ENCODE measurements around the gene SRSF4.
"Not testable (repeated sequence)": the region's sequence is repeated elsewhere in the genome, so short reads cannot be mapped to it uniquely, and the experiment has no call there.

SRSF4 gene

DNA sequence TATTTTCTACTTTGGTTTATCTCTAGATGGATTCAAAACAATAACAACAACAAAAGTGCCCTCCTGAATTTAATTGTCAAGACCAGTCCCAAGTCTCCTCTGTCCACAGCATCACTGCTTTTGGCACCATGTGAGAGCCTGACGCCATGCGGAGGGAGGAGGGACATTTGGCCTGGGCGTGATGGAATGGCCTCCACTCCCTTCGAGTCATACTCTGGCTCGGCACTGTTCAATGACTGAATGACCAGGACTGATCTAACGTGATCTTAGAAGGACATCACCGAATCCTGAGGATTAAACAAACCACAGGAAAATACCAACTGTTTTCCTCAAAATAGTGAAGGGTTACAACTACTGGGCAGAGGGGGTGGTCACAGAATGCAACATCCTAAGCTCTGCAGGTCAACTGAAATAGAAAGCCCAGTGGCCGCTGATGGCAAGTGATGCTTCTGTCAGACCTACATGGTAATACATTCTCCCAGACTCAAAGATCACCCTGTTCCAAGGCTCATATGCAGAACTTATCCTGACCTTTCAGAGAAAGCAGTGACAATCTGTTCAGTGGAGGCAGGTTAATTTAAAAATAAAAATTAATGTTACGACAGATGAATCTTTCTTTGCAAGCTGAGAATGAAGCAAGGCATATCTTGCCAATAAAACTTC, 19.1 kb downstream of the SRSF4 start:
- peak; percentile 23 for DNase-seq (ENCODE audit: low read depth)

DNA sequence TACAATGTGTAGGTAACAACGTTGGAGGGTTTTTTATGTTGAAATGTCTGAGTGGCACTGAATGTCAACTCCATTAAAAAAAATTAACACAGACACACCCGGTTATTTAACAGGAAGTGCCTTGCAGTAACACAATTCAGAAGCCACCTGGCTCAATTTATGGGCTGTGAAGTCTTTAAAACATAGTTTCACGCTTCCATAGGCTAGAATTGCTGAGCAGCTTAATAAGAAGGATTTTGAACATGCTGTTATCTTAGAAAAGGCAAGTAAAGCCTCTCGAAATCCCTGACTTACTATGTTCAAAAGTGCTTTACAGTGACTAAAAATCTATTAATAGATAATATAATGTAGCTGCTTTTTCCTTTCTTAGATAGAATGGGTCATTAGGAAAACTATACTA, 19.7 kb downstream of the SRSF4 start:
- no peak for DNase-seq (ENCODE audit: low read depth)

DNA sequence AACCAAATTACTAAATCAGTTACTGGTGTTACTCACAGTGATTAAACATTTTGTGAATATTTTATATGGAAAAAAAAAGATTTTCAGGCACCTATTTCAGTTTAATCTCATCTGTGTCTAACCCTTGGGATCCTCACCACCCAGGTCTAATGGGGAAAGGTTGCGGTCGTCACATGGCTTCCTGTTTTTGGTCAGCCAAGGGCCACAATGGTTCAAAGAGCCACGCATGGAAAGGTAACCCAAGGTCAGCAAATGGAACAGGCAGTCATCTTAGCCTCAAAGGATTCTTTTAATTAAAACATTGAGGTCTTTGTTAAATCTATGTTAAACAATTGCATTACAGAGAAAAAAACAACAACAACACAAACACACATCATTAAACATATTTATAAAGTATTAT, 21.9 kb downstream of the SRSF4 start:
- DNase-seq (ENCODE audit: low read depth): no peak

DNA sequence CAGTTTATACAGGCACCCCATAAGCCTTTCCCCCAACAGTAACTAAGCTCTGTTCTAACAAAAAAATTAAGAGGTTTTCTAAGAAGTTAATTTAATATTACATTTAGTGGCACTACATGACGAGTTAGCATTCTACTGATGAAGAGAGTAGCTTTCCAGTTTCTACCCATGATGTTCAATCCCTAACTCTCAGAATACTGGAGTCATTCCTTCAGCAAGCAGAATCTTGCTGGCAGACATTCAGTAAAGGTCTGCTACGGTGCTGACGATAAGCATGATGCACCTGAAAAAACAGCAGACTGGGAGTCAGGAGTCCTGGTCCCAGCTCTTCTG, 24.5 kb downstream of the SRSF4 start:
- no peak for DNase-seq (ENCODE audit: low read depth)

DNA sequence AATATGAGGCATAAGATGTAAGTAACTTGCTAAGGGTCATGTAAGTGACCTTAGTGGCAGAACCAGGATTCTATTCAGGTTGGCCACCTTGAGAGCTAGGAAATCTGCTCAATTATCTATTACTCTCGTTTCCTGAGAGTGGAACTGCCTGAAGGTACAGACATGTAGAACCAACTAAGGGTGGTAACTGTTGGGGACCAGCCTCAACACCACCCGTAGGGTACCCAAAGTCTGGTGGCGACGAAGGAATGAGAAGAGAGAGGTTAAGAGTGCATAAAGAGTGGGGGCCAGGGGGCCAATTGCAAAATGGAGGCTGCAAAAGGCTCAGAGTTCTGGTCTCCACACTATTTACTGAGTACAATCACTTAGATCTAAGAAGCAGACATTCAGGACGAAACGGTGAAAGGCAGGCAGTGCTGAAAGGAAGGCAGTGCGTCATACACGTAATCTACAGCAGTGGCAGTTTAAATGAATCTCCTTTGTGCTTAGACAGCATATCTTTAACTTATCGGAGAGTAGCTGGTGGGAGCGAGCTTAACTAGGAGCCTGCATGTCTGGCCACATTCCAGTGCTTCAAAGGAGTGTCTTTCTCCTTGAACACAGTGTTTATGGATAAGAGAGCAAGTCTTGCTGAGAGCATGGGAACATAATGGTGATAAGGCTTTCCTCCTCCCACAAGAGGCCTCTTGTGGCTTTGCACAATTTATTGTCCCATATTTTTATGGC, 25.0 kb downstream of the SRSF4 start:
- no peak for DNase-seq (ENCODE audit: low read depth)

DNA sequence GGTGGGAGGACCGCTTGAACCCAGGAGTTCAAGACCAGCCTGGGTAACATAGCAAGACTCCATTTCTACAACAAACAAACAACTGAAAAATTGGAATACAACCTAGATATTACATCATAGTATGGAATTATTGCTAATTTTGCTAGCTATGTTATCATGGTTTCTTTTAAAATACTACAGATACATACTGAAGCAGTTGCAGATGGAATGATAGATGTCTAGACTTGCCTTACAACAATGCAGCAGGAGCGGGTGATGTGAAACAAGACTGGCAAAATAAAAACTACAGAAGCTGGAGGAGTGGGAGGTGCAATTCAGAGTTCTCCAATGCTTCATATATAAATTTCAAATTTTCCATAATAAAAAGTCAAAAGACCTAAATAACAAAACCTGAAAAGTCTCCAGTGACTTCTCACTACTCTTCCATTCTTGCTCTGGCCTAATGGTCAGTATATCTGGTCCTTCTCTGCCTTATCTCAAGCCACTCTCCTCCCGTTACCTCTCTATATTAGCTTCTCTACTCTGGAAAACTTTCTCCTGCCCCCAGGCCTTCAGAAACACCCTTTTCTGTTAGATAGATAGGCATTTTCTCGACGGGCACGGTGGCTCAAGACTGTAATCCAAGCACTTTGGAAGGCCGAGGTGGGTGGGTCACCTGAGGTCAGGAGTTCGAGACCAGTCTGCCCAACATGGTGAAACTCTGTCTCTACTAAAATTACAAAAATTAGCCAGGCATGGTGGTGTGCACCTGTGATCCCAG, 29.5 kb downstream of the SRSF4 start:
- DNase-seq (ENCODE audit: low read depth): no peak

DNA sequence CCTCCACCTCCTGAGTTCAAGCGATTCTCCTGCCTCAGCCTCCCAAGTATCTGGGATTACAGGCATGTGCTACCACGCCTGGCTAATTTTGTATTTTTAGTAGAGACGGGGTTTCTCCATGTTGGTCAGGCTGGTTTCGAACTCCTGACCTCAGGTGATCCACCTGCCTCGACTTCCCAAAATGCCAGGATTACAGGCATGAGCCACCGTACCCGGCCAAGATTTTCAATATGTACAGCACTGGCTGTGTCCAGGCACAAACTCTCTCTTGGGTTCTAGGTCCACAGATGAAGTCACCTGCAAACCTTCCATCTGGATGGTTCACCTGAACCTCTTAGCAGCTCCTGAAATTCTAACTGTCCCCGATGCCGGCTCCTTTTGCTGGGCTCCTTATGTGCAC, 31.4 kb downstream of the SRSF4 start:
- DNase-seq (ENCODE audit: low read depth): not testable (repeated sequence)

DNA sequence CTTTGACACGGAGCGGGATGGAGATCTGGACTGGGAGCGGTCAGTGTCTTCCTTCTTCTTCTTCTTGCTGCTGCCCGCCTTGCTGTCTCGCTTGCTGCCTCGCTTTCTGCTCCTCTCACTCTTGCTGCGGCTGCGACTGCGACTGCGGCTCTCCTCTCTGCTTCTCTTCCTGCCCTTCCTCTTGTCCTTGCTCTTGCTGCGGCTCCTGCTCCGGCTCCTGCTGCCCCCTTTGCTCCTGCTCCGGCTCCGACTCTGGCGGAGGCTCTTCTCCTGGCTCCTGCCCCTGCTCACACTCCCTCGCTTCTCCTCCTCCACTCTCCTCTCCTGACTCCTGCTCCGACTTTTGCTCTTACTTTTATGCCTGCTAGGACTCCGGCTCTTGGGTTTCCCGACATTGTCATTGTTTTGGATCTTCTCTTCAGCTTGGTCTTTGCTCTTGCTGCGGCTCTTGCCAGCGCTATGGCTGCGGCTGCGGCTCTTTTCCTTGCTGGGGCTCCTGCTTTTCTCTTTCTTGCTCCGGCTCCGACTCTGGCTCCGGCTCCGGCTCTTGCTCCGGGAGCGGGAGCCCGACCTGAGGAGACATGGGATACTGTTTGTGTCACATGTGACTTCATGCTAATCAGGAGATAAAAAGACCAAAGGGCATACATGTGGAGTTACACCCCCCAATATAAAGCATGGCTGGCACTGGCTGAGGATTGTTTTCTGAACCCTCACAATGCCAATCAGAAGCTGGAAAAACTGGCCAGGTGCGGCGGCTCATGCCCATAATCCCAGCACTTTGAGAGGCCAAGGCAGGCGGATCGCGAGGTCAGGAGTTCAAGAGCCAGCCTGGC, 32.8 kb downstream of the SRSF4 start:
- no peak for DNase-seq (ENCODE audit: low read depth)

DNA sequence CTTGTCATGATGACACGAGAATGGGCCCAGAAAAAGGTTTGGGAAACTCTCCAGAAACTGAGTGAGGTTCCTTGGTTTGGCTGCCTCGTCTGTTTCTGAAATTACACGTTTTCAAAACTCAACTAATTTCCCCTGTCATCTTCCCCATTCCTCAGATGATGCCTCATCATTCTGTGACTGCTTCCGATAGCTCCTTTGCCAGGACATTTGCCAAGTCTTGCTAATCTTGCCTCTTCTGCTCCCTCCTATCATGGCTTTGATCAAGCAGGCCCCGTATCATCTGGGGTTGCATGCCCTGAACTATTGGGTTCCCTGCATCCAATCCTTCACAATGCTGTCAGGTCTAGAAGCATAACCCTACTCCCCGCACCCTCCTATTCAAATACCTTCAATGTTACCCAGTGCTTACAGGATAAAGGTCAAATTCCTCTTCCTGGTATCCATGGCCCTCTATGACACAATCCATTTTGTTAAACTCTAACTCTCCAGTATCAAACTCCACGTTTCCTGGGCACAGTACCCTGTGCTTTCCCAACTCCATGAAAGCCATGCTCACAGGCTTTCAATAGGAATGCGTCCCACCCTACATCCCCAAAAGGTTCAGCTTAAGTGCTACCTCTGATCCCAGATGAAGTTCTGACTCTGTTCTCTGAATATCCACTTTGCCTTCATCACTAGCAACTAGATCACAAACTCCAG, 35.8 kb downstream of the SRSF4 start:
- peak; percentile 83 for DNase-seq (ENCODE audit: low read depth)

DNA sequence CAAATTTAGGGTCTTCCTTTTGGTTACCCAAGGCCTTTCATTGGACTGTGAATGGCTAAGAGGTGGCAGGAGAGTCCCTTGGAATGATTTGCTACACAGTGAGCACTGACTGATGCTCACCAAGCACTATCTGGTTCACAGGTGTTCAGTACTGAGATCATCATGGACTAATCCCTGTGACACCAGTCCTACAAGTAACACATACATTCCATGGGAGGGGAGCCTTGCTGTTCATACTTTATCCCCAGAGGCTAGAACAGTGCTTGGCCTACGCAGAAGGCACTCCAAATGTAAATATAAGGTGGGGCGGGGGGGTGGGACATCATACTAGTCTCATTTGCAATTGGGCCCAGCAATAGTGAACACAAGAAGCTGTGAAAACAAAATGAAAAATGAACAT, 37.5 kb downstream of the SRSF4 start:
- no peak for DNase-seq (ENCODE audit: low read depth)

DNA sequence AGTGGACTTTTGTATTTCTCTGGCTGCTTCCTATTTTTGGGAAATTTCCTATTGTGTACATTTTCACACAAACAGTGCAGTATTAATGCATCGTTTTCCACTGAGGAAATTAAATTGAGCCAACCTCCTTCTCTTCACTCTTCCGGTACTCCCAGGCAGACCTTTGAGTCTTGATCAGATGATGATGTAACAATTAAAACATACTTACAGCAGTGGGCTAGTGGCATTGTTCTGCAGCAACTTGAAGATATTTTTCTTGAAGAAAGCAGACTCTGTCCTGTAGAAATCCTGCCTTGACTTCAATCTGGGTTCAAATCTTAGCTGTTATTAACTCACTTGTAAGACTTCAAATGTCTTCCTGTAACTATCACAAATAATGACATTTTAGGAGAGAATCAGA, 39.0 kb downstream of the SRSF4 start:
- no peak for DNase-seq (ENCODE audit: low read depth)

DNA sequence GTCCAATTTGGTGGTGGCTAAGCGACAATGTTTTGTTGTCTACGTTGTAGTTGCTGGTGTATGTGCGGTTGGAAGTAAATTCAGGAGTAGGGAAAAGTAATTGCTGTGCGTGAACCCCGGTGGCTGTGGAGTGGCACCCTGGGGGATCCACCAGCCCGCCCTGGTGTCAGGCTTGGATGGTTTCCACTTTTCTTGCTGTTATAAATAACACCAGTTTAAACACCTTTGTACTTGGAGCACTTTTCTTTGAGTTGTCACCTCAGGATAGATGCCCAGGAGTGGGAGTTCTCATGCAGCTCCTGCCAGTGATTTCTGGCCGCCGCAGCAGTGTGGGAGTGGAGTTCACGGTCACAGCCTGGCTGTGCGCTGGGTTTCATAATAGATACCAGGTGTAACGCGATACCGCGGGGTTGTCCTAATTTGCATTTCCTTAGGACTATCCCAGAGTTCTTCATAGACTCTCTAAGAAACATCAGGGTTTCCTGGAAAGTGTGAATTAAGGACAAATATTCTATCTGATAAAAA, 45.2 kb downstream of the SRSF4 start:
- DNase-seq (ENCODE audit: low read depth): no peak

DNA sequence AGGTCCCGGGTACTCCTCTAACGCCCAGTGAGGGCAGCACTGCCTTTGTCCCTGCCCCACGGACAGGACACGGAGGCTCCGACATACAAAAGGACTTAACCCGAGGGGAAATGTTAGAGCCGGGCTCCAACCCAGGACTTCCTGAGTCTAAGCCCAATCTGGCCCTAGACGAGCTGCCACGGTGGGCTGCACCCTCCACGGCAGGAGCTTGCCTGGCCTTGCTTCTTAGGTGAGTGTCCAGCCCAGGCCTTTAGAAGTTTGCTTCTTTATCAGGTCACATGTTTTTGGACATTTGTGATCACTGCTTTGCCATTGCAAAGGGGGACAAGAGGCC, 47.0 kb downstream of the SRSF4 start:
- DNase-seq (ENCODE audit: low read depth): no peak

DNA sequence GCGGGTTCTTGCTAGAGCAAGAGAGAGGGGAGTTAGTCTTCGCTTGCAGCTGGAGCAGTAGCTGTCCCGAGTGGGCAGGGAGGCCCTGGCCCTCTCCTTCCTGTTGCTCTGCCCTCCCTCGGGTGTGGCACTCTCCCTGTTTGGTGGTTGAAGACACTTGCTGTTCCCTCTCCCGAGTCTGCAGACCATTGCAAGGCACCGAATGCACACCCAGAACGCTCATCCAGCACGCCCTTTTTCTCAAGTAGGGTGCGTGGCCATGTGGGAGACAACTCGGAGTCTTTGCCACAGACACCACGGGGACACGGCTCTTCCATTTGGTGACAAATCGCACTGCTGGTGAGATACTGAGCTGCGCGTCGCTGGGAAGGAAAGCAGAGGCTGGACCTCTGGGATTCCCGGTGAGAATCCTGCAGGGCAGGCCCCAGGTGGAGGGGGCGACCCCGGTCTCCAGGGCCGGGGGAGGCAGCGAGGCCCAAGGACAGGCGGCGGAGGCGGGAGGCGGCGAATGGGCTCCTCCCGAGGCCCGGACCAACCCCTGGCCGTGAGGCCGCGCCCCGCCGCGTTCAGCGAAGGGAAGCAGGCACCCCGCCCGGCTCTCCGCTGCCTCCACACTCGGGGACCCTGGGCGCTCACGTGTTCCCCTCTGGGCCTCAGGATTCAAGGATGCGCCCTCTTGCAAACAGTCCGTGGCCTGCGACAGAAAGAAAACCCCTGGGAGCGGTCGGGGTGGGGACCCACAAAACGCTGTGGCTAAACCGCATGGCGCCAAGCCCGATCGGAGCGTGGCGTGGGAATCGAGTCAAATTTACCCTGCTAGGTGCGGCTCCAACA, 47.6 kb downstream of the SRSF4 start:
- DNase-seq (ENCODE audit: low read depth): no peak

DNA sequence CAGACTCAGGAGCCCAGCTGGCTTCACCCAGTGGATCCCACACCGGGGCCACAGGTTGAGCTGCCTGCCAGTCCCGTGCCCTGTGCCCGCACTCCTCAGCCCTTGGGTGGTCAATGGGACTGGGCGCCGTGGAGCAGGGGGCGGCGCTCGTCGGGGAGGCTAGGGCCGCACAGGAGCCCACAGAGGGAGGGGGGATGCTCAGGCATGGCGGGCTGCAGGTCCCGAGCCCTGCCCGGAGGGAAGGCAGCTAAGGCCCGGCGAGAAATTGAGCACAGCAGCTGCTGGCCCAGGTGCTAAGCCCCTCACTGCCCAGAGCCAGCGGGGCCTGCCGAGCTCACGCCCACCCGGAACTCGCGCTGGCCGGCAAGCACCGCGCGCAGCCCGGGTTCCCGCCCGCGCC, 50.6 kb downstream of the SRSF4 start:
- not testable (repeated sequence) for DNase-seq (ENCODE audit: low read depth)

DNA sequence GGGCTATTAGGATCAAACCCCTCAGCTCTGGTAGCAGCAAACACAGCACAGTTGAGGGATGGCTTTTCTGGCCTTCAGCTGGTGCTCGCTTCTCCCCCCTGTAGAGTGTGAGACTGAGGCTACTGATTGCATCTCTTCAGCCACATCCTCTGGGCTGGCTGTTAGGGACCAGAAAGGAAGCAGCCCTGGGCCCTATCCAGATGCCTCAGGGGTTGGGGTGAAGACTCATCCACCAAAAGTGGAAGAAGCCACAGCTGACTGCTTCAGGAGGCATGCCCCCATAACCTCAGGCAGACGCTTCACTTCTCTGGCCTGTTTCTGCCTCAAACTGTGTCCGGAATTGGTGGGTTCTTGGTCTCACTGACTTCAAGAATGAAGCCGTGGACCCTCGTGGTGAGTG, 51.8 kb downstream of the SRSF4 start:
- DNase-seq (ENCODE audit: low read depth): peak; percentile 57

DNA sequence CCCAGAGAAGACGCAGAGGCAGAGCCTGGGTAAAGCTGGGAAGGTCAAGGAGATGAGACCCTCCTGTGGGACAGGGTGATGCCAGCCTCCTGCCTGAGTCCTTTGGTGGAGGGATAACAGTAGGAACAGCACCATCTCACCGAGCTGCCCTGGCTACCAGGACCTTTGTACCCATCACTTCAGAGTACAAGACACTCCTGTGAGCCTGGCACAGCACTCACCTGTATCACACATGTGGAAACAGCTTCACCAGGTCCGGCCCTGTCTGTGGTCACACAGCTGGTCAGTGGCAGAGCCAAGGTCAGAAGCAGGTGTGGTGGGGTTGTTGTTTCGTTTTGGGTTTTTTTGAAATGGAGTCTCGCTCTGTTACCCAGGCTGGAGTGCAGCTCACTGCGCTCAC, 53.0 kb downstream of the SRSF4 start:
- DNase-seq (ENCODE audit: low read depth): no peak

DNA sequence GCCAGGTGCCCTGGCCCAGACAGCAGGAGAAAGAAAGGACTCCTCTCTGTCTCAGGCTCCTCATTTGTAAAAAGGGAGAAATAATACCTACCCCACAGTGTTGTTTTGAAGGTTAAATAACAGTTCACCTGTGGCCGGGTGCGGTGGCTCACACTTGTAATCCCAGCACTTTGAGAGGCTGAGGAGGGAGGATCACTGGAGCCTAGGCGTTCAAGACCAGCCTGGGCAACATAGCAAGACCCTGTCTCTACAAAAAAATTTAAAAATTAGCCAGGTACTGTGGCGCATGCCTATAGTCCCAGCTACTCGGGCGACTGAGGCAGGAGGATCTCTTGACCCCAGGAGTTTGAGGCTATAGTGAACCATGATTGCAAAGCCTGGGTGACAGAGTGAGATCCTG, 55.5 kb downstream of the SRSF4 start:
- DNase-seq (ENCODE audit: low read depth): no peak

DNA sequence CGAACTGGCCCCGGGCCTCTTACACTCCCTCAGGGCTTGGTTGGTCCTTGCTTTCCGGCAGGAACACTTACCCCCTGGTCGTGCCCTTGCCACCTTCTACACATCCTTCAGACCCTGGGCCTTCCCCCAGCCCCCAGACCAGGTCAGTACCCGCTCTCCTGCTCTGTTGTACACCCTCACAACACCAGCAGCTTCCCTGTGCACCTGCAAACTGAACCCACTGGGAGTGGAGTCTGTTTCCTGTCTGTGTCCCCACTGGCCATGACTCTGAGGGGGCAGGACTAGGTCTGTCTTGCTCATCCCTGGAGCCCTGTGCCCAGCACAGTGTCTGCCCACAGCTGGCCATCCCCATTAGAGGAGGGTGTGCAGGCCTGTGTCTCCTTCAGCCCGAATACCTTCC, 55.9 kb downstream of the SRSF4 start:
- no peak for DNase-seq (ENCODE audit: low read depth)

DNA sequence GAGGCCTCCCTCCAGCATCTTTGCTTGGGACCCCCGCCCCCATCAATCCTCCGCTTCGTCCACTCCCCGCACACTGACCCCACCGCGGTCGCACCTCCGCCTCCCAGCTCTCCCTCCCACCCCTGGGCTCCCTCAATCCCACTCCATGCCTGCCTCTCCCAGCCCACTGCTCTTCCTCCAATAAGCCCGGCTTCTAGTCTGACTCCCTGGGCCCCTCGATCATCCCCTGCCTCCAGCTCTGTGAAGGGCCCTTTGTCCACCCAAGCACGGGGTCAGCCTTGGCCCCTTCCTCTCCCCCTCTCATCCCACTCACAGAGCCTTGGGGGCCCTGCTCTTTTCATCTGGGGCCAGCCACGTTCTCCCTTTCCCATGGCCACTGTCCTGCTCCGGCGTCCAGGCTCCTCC, 56.5 kb downstream of the SRSF4 start:
- DNase-seq (ENCODE audit: low read depth): no peak
